PFSK-1 (cell line): ENCODE results near the gene NOX5.

ENCODE experiments used
- FOXP2 ChIP-seq: optimal IDR thresholded peaks from 2 replicates; pipeline ENCODE3; 2011; ENCODE audit warnings: borderline replicate concordance, control low read depth, inconsistent platforms; ENCODE audit not compliant: insufficient read depth; ENCODE audit errors: extremely low read length, extremely low read depth
- POLR2AphosphoS5 ChIP-seq: IDR thresholded peaks from 2 replicates; pipeline ENCODE4 v1.6.1; 2012; ENCODE audit warnings: low read depth, mild to moderate bottlenecking, control low read depth, low read length, moderate library complexity
- SIN3A ChIP-seq: IDR thresholded peaks from 2 replicates; pipeline ENCODE4 v1.6.1; 2012; ENCODE audit warnings: mild to moderate bottlenecking, low read length, moderate library complexity, borderline replicate concordance; ENCODE audit not compliant: insufficient read depth
- TAF1 ChIP-seq: IDR thresholded peaks from 2 replicates; pipeline ENCODE4 v1.6.1; 2012; ENCODE audit warnings: low read length, control low read depth, borderline replicate concordance; ENCODE audit not compliant: insufficient read depth
- TF ChIP-seq, protein P1 (sequence below), 2 experiments: IDR thresholded peaks; 2 replicates each; pipeline versions ENCODE4 v1.6.1 to v1.8.0; 2011 to 2012; ENCODE audit warnings: low read depth in 2 of 2, low read length in 2 of 2, control low read depth in 1 of 2, inconsistent platforms in 1 of 2, mild to moderate bottlenecking in 1 of 2, moderate library complexity in 1 of 2; ENCODE audit not compliant: insufficient read depth in 1 of 2

NOX5 gene

DNA sequence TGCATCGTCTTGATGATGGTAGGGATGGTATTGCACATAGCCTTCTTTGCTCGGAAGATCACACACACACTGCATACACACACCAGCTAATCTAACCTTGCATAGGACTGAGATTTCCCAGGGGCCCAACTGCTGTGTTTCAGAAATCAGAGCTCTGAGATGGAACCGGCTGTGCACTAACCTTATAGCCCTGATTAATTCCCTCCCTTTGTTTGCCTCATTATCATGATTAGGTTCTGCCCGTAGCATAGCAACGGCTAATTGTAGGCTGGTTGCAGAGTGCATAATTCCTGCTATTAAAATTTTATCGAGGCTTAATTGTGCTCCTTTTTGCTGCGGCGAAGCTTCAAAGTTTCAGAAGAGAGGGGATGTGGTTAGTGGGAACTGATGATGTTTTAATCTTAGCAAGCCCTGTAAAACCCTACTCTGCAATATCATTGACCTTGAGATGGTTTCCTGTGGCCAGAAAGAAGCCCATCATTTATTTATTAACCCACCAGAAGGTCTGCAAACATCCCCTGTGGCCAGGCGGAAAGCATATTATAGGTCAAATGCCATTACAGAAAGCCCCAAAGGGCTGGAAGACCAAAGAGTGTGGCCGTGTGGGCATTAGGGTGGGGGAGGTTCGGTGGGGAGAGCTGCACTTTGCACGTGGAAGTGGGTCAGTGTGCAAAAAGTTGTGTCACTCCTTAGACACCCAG lies 89.7 kb downstream of the NOX5 start:
- TF ChIP-seq TAF1 (no peak), FOXP2 (no peak), POLR2AphosphoS5 (no peak), SIN3A (no peak)
- TF ChIP-seq, protein P1, sequence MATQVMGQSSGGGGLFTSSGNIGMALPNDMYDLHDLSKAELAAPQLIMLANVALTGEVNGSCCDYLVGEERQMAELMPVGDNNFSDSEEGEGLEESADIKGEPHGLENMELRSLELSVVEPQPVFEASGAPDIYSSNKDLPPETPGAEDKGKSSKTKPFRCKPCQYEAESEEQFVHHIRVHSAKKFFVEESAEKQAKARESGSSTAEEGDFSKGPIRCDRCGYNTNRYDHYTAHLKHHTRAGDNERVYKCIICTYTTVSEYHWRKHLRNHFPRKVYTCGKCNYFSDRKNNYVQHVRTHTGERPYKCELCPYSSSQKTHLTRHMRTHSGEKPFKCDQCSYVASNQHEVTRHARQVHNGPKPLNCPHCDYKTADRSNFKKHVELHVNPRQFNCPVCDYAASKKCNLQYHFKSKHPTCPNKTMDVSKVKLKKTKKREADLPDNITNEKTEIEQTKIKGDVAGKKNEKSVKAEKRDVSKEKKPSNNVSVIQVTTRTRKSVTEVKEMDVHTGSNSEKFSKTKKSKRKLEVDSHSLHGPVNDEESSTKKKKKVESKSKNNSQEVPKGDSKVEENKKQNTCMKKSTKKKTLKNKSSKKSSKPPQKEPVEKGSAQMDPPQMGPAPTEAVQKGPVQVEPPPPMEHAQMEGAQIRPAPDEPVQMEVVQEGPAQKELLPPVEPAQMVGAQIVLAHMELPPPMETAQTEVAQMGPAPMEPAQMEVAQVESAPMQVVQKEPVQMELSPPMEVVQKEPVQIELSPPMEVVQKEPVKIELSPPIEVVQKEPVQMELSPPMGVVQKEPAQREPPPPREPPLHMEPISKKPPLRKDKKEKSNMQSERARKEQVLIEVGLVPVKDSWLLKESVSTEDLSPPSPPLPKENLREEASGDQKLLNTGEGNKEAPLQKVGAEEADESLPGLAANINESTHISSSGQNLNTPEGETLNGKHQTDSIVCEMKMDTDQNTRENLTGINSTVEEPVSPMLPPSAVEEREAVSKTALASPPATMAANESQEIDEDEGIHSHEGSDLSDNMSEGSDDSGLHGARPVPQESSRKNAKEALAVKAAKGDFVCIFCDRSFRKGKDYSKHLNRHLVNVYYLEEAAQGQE (IDR thresholded peaks at IDR 0.05; ENCODE audit: insufficient read depth in 1 of 2, low read depth in 2 of 2, low read length in 2 of 2) = no peak

DNA sequence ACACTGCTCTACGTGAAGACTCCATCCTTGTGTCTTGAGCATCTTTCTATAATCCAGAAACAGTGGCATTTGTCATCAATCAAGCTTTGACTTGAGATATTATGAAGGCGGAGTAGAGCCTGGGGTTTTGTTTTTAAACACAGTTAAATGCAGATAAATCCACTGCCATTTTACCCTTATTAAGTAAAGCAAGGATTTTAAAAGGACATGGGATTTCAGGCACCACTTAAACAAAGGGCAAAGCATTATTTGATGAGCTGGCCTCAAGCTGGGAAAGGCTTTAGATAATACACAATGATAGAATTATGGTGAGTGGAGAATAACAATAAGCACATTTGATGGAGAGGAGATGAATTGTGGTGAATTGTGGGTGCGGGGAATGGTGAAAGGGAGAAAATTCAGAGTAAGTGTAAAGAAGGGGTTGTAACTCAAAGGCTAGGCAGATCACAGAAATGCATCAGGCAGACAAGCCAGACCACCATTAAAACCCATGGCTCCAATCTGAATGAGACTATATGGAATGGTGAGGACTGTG lies 91.0 kb downstream of the NOX5 start:
- TF ChIP-seq POLR2AphosphoS5 (no peak), TAF1 (no peak), FOXP2 (no peak), SIN3A (no peak)
- TF ChIP-seq, protein P1 (IDR thresholded peaks at IDR 0.05; ENCODE audit: insufficient read depth in 1 of 2, low read depth in 2 of 2, low read length in 2 of 2) = no peak

DNA sequence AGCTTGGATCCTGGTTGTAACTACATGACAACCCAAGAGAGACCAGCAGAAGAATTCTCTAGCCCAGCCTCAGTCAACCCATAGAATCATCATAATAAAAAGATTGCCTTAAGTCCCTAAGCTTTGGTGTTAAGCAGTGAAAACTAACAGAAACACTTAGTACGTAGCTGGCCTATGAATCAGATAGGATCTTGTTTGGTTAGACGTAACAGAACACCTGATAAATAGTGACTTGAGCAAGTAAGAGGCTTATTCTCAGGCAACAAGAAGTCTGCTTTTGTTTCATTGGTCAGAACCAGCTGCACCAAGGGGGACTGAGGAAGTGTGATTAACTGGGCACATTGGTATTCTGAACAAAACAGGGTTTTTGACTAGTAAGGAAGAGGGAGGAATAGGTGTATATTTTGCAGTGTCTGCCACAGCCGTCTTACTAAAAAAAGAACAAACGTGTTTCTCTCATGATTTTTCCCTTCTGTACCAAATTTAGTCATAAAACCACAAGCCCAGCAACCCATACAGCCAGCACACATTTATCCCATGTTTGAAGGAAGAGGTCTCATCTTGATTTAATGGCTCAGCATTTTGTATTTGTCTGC lies 92.6 kb downstream of the NOX5 start:
- TF ChIP-seq POLR2AphosphoS5 = no peak
- no peak for TF ChIP-seq TAF1
- no peak for TF ChIP-seq FOXP2
- TF ChIP-seq, protein P1 (IDR thresholded peaks at IDR 0.05; ENCODE audit: insufficient read depth in 1 of 2, low read depth in 2 of 2, low read length in 2 of 2) = no peak
